GM23338 (cell line): ENCODE results near the gene KIF3B. TPM values are rescaled to one million over a fixed set of nuclear protein-coding genes. Genes with fewer than 3 reads are reported as not detected.
"Not testable (repeated sequence)": the region's sequence is repeated elsewhere in the genome, so short reads cannot be mapped to it uniquely, and the experiment has no call there.

Source experiments
- ATAC-seq: fragments of 200-7000 bp; cut with Tn5 transposase; 3 replicates; pipeline ENCODE4 v1.9.1; 2020
- DNase-seq: peaks from one replicate; pipeline ENCODE4 v3.0.0-alpha.2; 2015; ENCODE audit warnings: low spot score
- H2AFZ ChIP-seq: fragments of 200-600 bp; sonication (generic); 2 replicates; pipeline ENCODE4 v1.8.0; 2016; ENCODE audit warnings: antibody characterized with exemption, mild to moderate bottlenecking, moderate library complexity
- H3F3A ChIP-seq: fragments of 200-600 bp; sonication (generic); replicated peaks from 2 replicates; pipeline ENCODE4 v1.8.0; 2017; ENCODE audit warnings: antibody characterized with exemption, mixed run types, low read depth
- H3K27ac ChIP-seq: fragments of 200-600 bp; sonication (generic); 2 replicates; pipeline ENCODE4 v1.6.1; 2016; ENCODE audit warnings: low read depth
- H3K27me3 ChIP-seq: fragments of 200-600 bp; sonication (generic); 2 replicates; pipeline ENCODE4 v1.8.0; 2016; ENCODE audit warnings: mild to moderate bottlenecking, mixed run types, moderate library complexity; ENCODE audit not compliant: insufficient read depth
- H3K36me3 ChIP-seq: fragments of 200-600 bp; sonication (generic); 2 replicates; pipeline ENCODE4 v1.8.0; 2016; ENCODE audit warnings: mild to moderate bottlenecking; ENCODE audit not compliant: insufficient read depth
- H3K4me1 ChIP-seq: fragments of 200-600 bp; sonication (generic); 2 replicates; pipeline ENCODE4 v1.8.0; 2016; ENCODE audit warnings: mild to moderate bottlenecking, moderate library complexity; ENCODE audit not compliant: insufficient read depth
- H3K4me2 ChIP-seq: fragments of 200-600 bp; sonication (generic); 2 replicates; pipeline ENCODE4 v1.7.1; 2017; ENCODE audit warnings: mixed run types
- H3K4me3 ChIP-seq: fragments of 200-600 bp; sonication (generic); 2 replicates; pipeline ENCODE4 v1.6.1; 2016; ENCODE audit warnings: mixed run types
- H3K79me2 ChIP-seq: fragments of 200-600 bp; sonication (generic); replicated peaks from 2 replicates; pipeline ENCODE4 v1.8.0; 2017; ENCODE audit warnings: mild to moderate bottlenecking; ENCODE audit not compliant: insufficient read depth
- H3K9me2 ChIP-seq: fragments of 200-600 bp; sonication (generic); 2 replicates; pipeline ENCODE4 v1.8.0; 2017; ENCODE audit not compliant: insufficient read depth
- H4K20me1 ChIP-seq: fragments of 200-600 bp; sonication (generic); replicated peaks from 2 replicates; pipeline ENCODE4 v1.8.0; 2017; ENCODE audit warnings: mild to moderate bottlenecking; ENCODE audit not compliant: insufficient read depth
- H3K27ac Mint-ChIP-seq: 2 replicates; pipeline ENCODE4 v1.8.0; 2020; ENCODE audit warnings: inconsistent platforms, mild to moderate bottlenecking, moderate library complexity, mixed read lengths
- H3K27me3 Mint-ChIP-seq: 3 replicates; pipeline ENCODE4 v1.8.0; 2022; ENCODE audit warnings: low read depth, mild to moderate bottlenecking, moderate library complexity, mixed read lengths, inconsistent platforms; ENCODE audit not compliant: insufficient read depth, poor library complexity
- H3K36me3 Mint-ChIP-seq: 3 replicates; pipeline ENCODE4 v1.8.0; 2021; ENCODE audit warnings: low read depth, mild to moderate bottlenecking, inconsistent platforms, moderate library complexity, mixed read lengths
- H3K4me1 Mint-ChIP-seq: 3 replicates; pipeline ENCODE4 v1.8.0; 2020; ENCODE audit warnings: mild to moderate bottlenecking, inconsistent platforms, mixed read lengths
- H3K4me3 Mint-ChIP-seq: 3 replicates; pipeline ENCODE4 v1.8.0; 2021; ENCODE audit warnings: moderate library complexity, mild to moderate bottlenecking, inconsistent platforms, mixed read lengths
- H3K9me3 Mint-ChIP-seq: 3 replicates; pipeline ENCODE4 v1.8.0; 2020; ENCODE audit warnings: moderate library complexity, mild to moderate bottlenecking, inconsistent platforms, mixed read lengths
- CREB1 ChIP-seq: fragments of 250-450 bp; sonication (Bioruptor Pico); IDR thresholded peaks from 2 replicates; pipeline ENCODE4 v1.5.0; 2020; ENCODE audit warnings: low read depth, mild to moderate bottlenecking, moderate library complexity
- ETS1 ChIP-seq: IDR thresholded peaks from 2 replicates; pipeline ENCODE4 v1.6.1; 2016; ENCODE audit warnings: antibody characterized with exemption
- EZH2 ChIP-seq: fragments of 200-600 bp; sonication (generic); IDR thresholded peaks from one replicate; pipeline ENCODE4 v1.8.0; 2017; ENCODE audit warnings: antibody characterized with exemption, mild to moderate bottlenecking, low read depth; ENCODE audit not compliant: unreplicated experiment
- EZH2phosphoT487 ChIP-seq: fragments of 200-600 bp; sonication (generic); IDR thresholded peaks from one replicate; pipeline ENCODE4 v1.8.1; 2018; ENCODE audit warnings: antibody characterized with exemption; ENCODE audit not compliant: unreplicated experiment
- JUNB ChIP-seq: IDR thresholded peaks from one replicate; pipeline ENCODE4 v1.6.1; 2016; ENCODE audit warnings: antibody characterized with exemption; ENCODE audit not compliant: unreplicated experiment
- NANOG ChIP-seq: IDR thresholded peaks from 2 replicates; pipeline ENCODE4 v1.6.1; 2016; ENCODE audit warnings: antibody characterized with exemption, borderline replicate concordance
- POLR2AphosphoS5 ChIP-seq: IDR thresholded peaks from 2 replicates; pipeline ENCODE4 v1.6.1; 2016; ENCODE audit warnings: antibody characterized with exemption, low read depth
- STAT1 ChIP-seq: IDR thresholded peaks from one replicate; pipeline ENCODE4 v1.6.1; 2016; ENCODE audit warnings: antibody characterized with exemption; ENCODE audit not compliant: unreplicated experiment
- ZNF114 ChIP-seq: fragments of 250-450 bp; sonication (Bioruptor Pico); IDR thresholded peaks from 2 replicates; pipeline ENCODE4 v1.5.0; 2020; ENCODE audit warnings: mild to moderate bottlenecking, moderate library complexity
- ZNF331 ChIP-seq: fragments of 250-450 bp; sonication (Bioruptor Pico); IDR thresholded peaks from 2 replicates; pipeline ENCODE4 v1.5.0; 2020; ENCODE audit warnings: low read depth, mild to moderate bottlenecking, moderate library complexity
- polyA plus RNA-seq: library from polyadenylated mRNA; unstranded; fragments of >200 nt; fragmentation: Nextera tagmentation; extraction: Ambion mirVana; gene quantifications from 2 replicates; pipeline ENCODE4 v1.2.1, GENCODE V29; 2016
- total RNA-seq: library from RNA; depleted of rRNA; stranded (reverse); fragments of >200 nt; shearing (Covaris generic); gene quantifications from 2 replicates; pipeline ENCODE4 v1.2.3, GENCODE V29; 2014
- TF ChIP-seq, protein P1 (sequence below), 2 experiments: fragments of 200-600 bp in 1 of 2; sonication (generic) in 1 of 2; conservative IDR thresholded peaks; 2 replicates each; pipeline versions ENCODE4 v1.5.1 to v1.6.1; 2016 to 2017; ENCODE audit warnings: antibody characterized with exemption in 2 of 2, low read depth in 2 of 2, mild to moderate bottlenecking in 2 of 2, moderate library complexity in 1 of 2
- TF ChIP-seq, protein P2 (sequence below): fragments of 250-450 bp; sonication (Bioruptor Pico); IDR thresholded peaks from 2 replicates; pipeline ENCODE4 v1.5.0; 2020; ENCODE audit warnings: mild to moderate bottlenecking, moderate library complexity

The KIF3B gene
- total and polyA plus RNA-seq, 2 experiments from 2014 or later, result 6.1 to 22.8 TPM

DNA sequence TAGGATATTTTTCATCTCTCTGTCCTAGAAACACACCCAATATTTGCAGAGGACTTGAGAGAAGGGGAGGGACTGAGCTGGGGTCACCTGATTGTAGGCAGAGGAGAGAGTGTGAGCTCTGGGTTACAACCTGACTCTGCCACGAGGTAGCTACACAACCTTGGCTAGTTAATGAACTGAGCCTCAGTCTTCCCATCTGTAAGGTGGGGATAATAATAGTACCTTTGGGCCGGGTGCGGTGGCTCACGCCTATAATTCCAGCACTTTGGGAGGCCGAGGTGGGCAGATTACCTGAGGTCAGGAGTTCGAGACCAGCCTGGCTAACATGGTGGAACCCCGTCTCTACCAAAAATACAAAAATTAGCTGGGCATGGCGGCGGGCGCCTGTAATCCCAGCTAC, 16.5 kb upstream of the KIF3B start:
- not testable (repeated sequence) for H3F3A ChIP-seq, DNase-seq, H3K4me1 Mint-ChIP-seq, H3K9me2 ChIP-seq, H3K9me3 Mint-ChIP-seq, H3K27ac Mint-ChIP-seq, H4K20me1 ChIP-seq, H3K79me2 ChIP-seq, H3K4me3 Mint-ChIP-seq, H3K4me1 ChIP-seq, H3K4me2 ChIP-seq, H3K36me3 Mint-ChIP-seq, ATAC-seq, H3K27ac ChIP-seq, H3K27me3 Mint-ChIP-seq, H3K36me3 ChIP-seq, H3K27me3 ChIP-seq, H3K4me3 ChIP-seq
- H2AFZ ChIP-seq, result peak overlapping the region; percentile 76; the same call in 1 of the 2 replicates

DNA sequence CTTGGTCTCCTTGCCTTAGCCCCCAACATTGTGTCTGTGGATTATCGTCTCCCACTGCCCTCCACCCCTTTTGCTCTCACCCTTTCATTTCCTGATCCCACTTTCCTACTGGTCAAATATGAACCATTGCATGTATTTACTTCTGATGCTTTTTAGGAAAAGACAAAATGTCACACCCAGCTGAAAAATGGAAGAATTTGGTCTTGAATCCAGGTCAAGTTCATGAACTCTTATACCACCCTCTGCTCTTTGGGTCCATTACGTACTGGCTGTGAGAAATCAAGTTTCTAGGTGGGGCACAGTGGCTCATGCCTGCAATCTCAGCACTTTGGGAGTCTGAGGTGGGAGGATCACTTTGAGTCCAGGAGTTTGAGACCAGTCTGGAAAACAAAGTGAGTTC, 15.8 kb upstream of the KIF3B start:
- 0 out of 2 replicates have a peak overlapping the region, but pooled peaks have one; percentile 56 for H2AFZ ChIP-seq
- H3K27me3 Mint-ChIP-seq, result peaks cover 4% of the 10 kb centered on the region
- no peak overlapping the region for H3K27ac ChIP-seq
- no peak overlapping the region for H3K4me3 ChIP-seq
- H3K4me1 ChIP-seq, result no peaks in the 10 kb centered on the region
- no peaks in the 10 kb centered on the region; the same call in 1 of the 2 replicates for H3K79me2 ChIP-seq
- H3K4me1 Mint-ChIP-seq, result no peaks in the 10 kb centered on the region
- no peaks in the 10 kb centered on the region for H3K9me3 Mint-ChIP-seq
- H3F3A ChIP-seq, result 0 out of 2 replicates have a peak, but pooled peaks cover 2% of the 10 kb centered on the region
- H3K4me3 Mint-ChIP-seq, result no peak overlapping the region
- peaks cover 5% of the 10 kb centered on the region; the same call in 1 of the 2 replicates for H4K20me1 ChIP-seq
- H3K36me3 Mint-ChIP-seq, result no peaks in the 10 kb centered on the region
- no peaks in the 10 kb centered on the region for H3K36me3 ChIP-seq
- no peak overlapping the region for H3K4me2 ChIP-seq
- no peak overlapping the region for H3K27ac Mint-ChIP-seq
- DNase-seq, result no peak
- no peak for ATAC-seq
- H3K27me3 ChIP-seq, result no peaks in the 10 kb centered on the region
- H3K9me2 ChIP-seq, result no peaks in the 10 kb centered on the region
- TF ChIP-seq CREB1 (CRISPR knock-in tag), result no peak
- TF ChIP-seq ETS1, result no peak
- TF ChIP-seq, protein P1, sequence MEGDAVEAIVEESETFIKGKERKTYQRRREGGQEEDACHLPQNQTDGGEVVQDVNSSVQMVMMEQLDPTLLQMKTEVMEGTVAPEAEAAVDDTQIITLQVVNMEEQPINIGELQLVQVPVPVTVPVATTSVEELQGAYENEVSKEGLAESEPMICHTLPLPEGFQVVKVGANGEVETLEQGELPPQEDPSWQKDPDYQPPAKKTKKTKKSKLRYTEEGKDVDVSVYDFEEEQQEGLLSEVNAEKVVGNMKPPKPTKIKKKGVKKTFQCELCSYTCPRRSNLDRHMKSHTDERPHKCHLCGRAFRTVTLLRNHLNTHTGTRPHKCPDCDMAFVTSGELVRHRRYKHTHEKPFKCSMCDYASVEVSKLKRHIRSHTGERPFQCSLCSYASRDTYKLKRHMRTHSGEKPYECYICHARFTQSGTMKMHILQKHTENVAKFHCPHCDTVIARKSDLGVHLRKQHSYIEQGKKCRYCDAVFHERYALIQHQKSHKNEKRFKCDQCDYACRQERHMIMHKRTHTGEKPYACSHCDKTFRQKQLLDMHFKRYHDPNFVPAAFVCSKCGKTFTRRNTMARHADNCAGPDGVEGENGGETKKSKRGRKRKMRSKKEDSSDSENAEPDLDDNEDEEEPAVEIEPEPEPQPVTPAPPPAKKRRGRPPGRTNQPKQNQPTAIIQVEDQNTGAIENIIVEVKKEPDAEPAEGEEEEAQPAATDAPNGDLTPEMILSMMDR (conservative IDR thresholded peaks at IDR 0.05; ENCODE audit: low read depth in 2 of 2), result no peak
- no peak for TF ChIP-seq JUNB
- no peak for TF ChIP-seq POLR2AphosphoS5
- no peak for TF ChIP-seq EZH2
- TF ChIP-seq STAT1, result no peak
- no peak for TF ChIP-seq ZNF331 (CRISPR knock-in tag)
- TF ChIP-seq ZNF114 (CRISPR knock-in tag), result no peak
- TF ChIP-seq EZH2phosphoT487, result no peak
- no peak for TF ChIP-seq NANOG
- TF ChIP-seq, protein P2, sequence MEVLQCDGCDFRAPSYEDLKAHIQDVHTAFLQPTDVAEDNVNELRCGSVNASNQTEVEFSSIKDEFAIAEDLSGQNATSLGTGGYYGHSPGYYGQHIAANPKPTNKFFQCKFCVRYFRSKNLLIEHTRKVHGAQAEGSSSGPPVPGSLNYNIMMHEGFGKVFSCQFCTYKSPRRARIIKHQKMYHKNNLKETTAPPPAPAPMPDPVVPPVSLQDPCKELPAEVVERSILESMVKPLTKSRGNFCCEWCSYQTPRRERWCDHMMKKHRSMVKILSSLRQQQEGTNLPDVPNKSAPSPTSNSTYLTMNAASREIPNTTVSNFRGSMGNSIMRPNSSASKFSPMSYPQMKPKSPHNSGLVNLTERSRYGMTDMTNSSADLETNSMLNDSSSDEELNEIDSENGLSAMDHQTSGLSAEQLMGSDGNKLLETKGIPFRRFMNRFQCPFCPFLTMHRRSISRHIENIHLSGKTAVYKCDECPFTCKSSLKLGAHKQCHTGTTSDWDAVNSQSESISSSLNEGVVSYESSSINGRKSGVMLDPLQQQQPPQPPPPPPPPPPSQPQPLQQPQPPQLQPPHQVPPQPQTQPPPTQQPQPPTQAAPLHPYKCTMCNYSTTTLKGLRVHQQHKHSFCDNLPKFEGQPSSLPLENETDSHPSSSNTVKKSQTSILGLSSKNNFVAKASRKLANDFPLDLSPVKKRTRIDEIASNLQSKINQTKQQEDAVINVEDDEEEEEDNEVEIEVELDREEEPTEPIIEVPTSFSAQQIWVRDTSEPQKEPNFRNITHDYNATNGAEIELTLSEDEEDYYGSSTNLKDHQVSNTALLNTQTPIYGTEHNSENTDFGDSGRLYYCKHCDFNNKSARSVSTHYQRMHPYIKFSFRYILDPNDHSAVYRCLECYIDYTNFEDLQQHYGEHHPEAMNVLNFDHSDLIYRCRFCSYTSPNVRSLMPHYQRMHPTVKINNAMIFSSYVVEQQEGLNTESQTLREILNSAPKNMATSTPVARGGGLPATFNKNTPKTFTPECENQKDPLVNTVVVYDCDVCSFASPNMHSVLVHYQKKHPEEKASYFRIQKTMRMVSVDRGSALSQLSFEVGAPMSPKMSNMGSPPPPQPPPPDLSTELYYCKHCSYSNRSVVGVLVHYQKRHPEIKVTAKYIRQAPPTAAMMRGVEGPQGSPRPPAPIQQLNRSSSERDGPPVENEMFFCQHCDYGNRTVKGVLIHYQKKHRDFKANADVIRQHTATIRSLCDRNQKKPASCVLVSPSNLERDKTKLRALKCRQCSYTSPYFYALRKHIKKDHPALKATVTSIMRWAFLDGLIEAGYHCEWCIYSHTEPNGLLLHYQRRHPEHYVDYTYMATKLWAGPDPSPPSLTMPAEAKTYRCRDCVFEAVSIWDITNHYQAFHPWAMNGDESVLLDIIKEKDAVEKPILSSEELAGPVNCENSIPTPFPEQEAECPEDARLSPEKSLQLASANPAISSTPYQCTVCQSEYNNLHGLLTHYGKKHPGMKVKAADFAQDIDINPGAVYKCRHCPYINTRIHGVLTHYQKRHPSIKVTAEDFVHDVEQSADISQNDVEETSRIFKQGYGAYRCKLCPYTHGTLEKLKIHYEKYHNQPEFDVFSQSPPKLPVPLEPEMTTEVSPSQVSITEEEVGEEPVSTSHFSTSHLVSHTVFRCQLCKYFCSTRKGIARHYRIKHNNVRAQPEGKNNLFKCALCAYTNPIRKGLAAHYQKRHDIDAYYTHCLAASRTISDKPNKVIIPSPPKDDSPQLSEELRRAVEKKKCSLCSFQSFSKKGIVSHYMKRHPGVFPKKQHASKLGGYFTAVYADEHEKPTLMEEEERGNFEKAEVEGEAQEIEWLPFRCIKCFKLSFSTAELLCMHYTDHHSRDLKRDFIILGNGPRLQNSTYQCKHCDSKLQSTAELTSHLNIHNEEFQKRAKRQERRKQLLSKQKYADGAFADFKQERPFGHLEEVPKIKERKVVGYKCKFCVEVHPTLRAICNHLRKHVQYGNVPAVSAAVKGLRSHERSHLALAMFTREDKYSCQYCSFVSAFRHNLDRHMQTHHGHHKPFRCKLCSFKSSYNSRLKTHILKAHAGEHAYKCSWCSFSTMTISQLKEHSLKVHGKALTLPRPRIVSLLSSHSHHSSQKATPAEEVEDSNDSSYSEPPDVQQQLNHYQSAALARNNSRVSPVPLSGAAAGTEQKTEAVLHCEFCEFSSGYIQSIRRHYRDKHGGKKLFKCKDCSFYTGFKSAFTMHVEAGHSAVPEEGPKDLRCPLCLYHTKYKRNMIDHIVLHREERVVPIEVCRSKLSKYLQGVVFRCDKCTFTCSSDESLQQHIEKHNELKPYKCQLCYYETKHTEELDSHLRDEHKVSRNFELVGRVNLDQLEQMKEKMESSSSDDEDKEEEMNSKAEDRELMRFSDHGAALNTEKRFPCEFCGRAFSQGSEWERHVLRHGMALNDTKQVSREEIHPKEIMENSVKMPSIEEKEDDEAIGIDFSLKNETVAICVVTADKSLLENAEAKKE (CRISPR knock-in tag), result no peak
